IMR-90 (cell line): ENCODE results near the gene MBOAT1. TPM values are rescaled to one million over a fixed set of nuclear protein-coding genes. Genes with fewer than 3 reads are reported as not detected.

Source experiments
- ATAC-seq: fragments of 200-7000 bp; cut with Tn5 transposase; 2 replicates; pipeline ENCODE4 v1.9.1; 2020; ENCODE audit warnings: low read depth, mild to moderate bottlenecking, moderate library complexity
- BruUV-seq: library from RNA; stranded (reverse); fragments of 400-500 nt; replicated peaks from 2 replicates; lab custom pipeline; 2021; lab: Mats Ljungman, UMichigan
- CTCF ChIA-PET: fragments of 300-600 bp; formaldehyde crosslinking; extraction: SDS; loops from one replicate; lab custom pipeline; 2021; ENCODE audit warnings: antibody characterized with exemption; lab: Yijun Ruan, JAX
- POLR2A ChIA-PET: fragments of 300-600 bp; sonication (Branson Sonifier 250); formaldehyde crosslinking; loops from one replicate; lab custom pipeline; 2022; ENCODE audit warnings: antibody characterized with exemption; ENCODE audit not compliant: unreplicated experiment; lab: Charles Lee
- DNase-seq: peaks from one replicate; pipeline ENCODE4 v3.0.0; 2013
- H2AFZ ChIP-seq: replicated peaks from 2 replicates; pipeline ENCODE3; 2013; ENCODE audit warnings: low read length, mild to moderate bottlenecking; ENCODE audit not compliant: poor library complexity
- H2AK5ac ChIP-seq: 2 replicates; pipeline ENCODE4 v1.6.1; 2013; ENCODE audit warnings: low read depth, low read length, inconsistent platforms
- H2AK9ac ChIP-seq: replicated peaks from 2 replicates; pipeline ENCODE3; 2013; ENCODE audit warnings: mild to moderate bottlenecking, low read depth, low read length, moderate library complexity; ENCODE audit not compliant: poor library complexity
- H2BK120ac ChIP-seq: 2 replicates; pipeline ENCODE4 v1.6.1; 2013; ENCODE audit warnings: low read depth, low read length, inconsistent platforms
- H2BK15ac ChIP-seq: 3 replicates; pipeline ENCODE4 v1.6.1; 2013; ENCODE audit warnings: low read depth, low read length, inconsistent platforms
- H2BK20ac ChIP-seq: 2 replicates; pipeline ENCODE4 v1.6.1; 2013; ENCODE audit warnings: low read depth, mild to moderate bottlenecking, inconsistent platforms, low read length, moderate library complexity
- H2BK5ac ChIP-seq: 2 replicates; pipeline ENCODE4 v1.6.1; 2013; ENCODE audit warnings: mild to moderate bottlenecking, low read depth, low read length, inconsistent platforms; ENCODE audit not compliant: poor library complexity, severe bottlenecking
- H3K14ac ChIP-seq: replicated peaks from 2 replicates; pipeline ENCODE4 v1.6.1; 2013; ENCODE audit warnings: low read depth, low read length, inconsistent platforms
- H3K18ac ChIP-seq: 2 replicates; pipeline ENCODE4 v1.6.1; 2013; ENCODE audit warnings: low read depth, low read length, control low read depth
- H3K23ac ChIP-seq: 2 replicates; pipeline ENCODE4 v1.6.1; 2013; ENCODE audit warnings: low read depth, low read length, inconsistent platforms
- H3K27ac ChIP-seq: 2 replicates; pipeline ENCODE4 v1.5.1; 2013; ENCODE audit warnings: mild to moderate bottlenecking, control low read depth, low read length; ENCODE audit not compliant: insufficient read depth
- H3K27me3 ChIP-seq: 2 replicates; pipeline ENCODE4 v1.6.1; 2013; ENCODE audit warnings: low read length; ENCODE audit not compliant: control insufficient read depth, insufficient read depth
- H3K36me3 ChIP-seq: 2 replicates; pipeline ENCODE4 v1.6.1; 2013; ENCODE audit warnings: low read length, mixed read lengths; ENCODE audit not compliant: control insufficient read depth, insufficient read depth
- H3K4ac ChIP-seq: 2 replicates; pipeline ENCODE4 v1.6.1; 2013; ENCODE audit warnings: low read depth, low read length, inconsistent platforms
- H3K4me1 ChIP-seq: 2 replicates; pipeline ENCODE4 v1.6.1; 2013; ENCODE audit warnings: low read length, mixed read lengths; ENCODE audit not compliant: control insufficient read depth, insufficient read depth
- H3K4me2 ChIP-seq: 2 replicates; pipeline ENCODE4 v1.6.1; 2013; ENCODE audit warnings: low read depth, mild to moderate bottlenecking, control low read depth, low read length, moderate library complexity
- H3K4me3 ChIP-seq: 2 replicates; pipeline ENCODE4 v1.5.1; 2013; ENCODE audit warnings: low read depth, mild to moderate bottlenecking, control low read depth, low read length, moderate library complexity; ENCODE audit not compliant: insufficient read depth
- H3K56ac ChIP-seq: 2 replicates; pipeline ENCODE4 v1.6.1; 2013; ENCODE audit warnings: low read length, inconsistent platforms; ENCODE audit not compliant: insufficient read depth; ENCODE audit errors: extremely low read depth
- H3K79me1 ChIP-seq, 2 experiments: 2 replicates each; pipeline ENCODE4 v1.6.1; 2013; ENCODE audit warnings: low read length in 2 of 2, inconsistent platforms in 1 of 2, low read depth in 1 of 2
- H3K9ac ChIP-seq: 2 replicates; pipeline ENCODE4 v1.6.1; 2013; ENCODE audit warnings: low read depth, low read length, control low read depth
- H3K9me1 ChIP-seq: 2 replicates; pipeline ENCODE4 v1.6.1; 2013; ENCODE audit warnings: low read length, inconsistent platforms; ENCODE audit not compliant: insufficient read depth
- H3K9me3 ChIP-seq: 2 replicates; pipeline ENCODE4 v1.6.1; 2013; ENCODE audit warnings: low read length; ENCODE audit not compliant: control insufficient read depth, insufficient read depth
- H4K20me1 ChIP-seq: 2 replicates; pipeline ENCODE4 v1.6.1; 2013; ENCODE audit warnings: low read length, inconsistent platforms; ENCODE audit not compliant: insufficient read depth
- H4K5ac ChIP-seq: 2 replicates; pipeline ENCODE4 v1.6.1; 2013; ENCODE audit warnings: mild to moderate bottlenecking, low read depth, low read length, control low read depth
- H4K8ac ChIP-seq, 2 experiments: 2 replicates each; pipeline ENCODE4 v1.6.1; 2013; ENCODE audit warnings: low read depth in 2 of 2, low read length in 2 of 2, control low read depth in 1 of 2, inconsistent platforms in 1 of 2
- H4K91ac ChIP-seq: 2 replicates; pipeline ENCODE4 v1.6.1; 2013; ENCODE audit warnings: low read depth, low read length, inconsistent platforms; ENCODE audit not compliant: insufficient read depth
- BHLHE40 ChIP-seq: fragments of 150-350 bp; IDR thresholded peaks from 2 replicates; pipeline ENCODE4 v1.6.1; 2016; ENCODE audit warnings: mild to moderate bottlenecking, low read depth, low read length
- CEBPB ChIP-seq: IDR thresholded peaks from 2 replicates; pipeline ENCODE4 v1.6.1; 2012; ENCODE audit warnings: low read depth, low read length, improper control_type of control experiment
- FOS ChIP-seq: fragments of 150-350 bp; IDR thresholded peaks from 2 replicates; pipeline ENCODE4 v1.6.1; 2016; ENCODE audit warnings: low read depth, low read length
- MXI1 ChIP-seq: IDR thresholded peaks from 2 replicates; pipeline ENCODE4 v1.6.1; 2012; ENCODE audit warnings: low read depth, mild to moderate bottlenecking, low read length, moderate library complexity, borderline replicate concordance
- NFE2L2 ChIP-seq: fragments of 150-350 bp; IDR thresholded peaks from 2 replicates; pipeline ENCODE4 v1.6.1; 2016; ENCODE audit warnings: low read depth, mild to moderate bottlenecking, low read length
- POLR2A ChIP-seq: IDR thresholded peaks from 2 replicates; pipeline ENCODE4 v1.6.1; 2012; ENCODE audit warnings: mild to moderate bottlenecking, low read depth, low read length
- RAD21 ChIP-seq: IDR thresholded peaks from 2 replicates; pipeline ENCODE4 v1.6.1; 2012; ENCODE audit warnings: low read length, improper control_type of control experiment
- RFX5 ChIP-seq: IDR thresholded peaks from 2 replicates; pipeline ENCODE4 v1.8.0; 2012; ENCODE audit warnings: low read depth, mild to moderate bottlenecking, low read length, moderate library complexity
- SMC3 ChIP-seq: fragments of 150-350 bp; IDR thresholded peaks from 2 replicates; pipeline ENCODE4 v1.6.1; 2016; ENCODE audit warnings: low read depth, mild to moderate bottlenecking, antibody characterized with exemption, low read length, moderate library complexity
- WGBS, 2 experiments: methylation state at CpG; one replicate each; pipeline versions ENCODE4 v1.1.5 to v1.1.7; 2013; ENCODE audit warnings: missing lambda C conversion rate in 2 of 2; ENCODE audit not compliant: insufficient read length in 1 of 2; ENCODE audit errors: extremely low coverage in 2 of 2; 5-methylcytosine and 5-hydroxymethylcytosine counted together
- dilution Hi-C: fragments of 300-500 bp; cut with HindIII; formaldehyde crosslinking; loops from one replicate; pipeline ENCODE4 v1.14.3; 2018; ENCODE audit warnings: low sequenced_read_pairs; ENCODE audit not compliant: unreplicated experiment
- in situ Hi-C: fragments of 300-500 bp; cut with MboI; formaldehyde crosslinking; loops from 3 replicates; pipeline ENCODE4 v1.14.3; 2019; ENCODE audit warnings: low sequenced_read_pairs, inconsistent platforms, mixed read lengths
- intact Hi-C: fragments of 100-400 bp; cut with micrococcal nuclease; formaldehyde crosslinking; loops from 2 replicates; pipeline ENCODE4 v1.10.0; 2022
- polyA plus RNA-seq, 3 experiments: library from polyadenylated mRNA; depleted of rRNA; stranded (reverse); fragments of >200 nt; gene quantifications; 2 replicates each; pipeline ENCODE4 v1.2.3, GENCODE V29; 2012; ENCODE audit warnings: low replicate concordance in 1 of 3
- total RNA-seq: library from RNA; depleted of rRNA; stranded (reverse); fragments of >200 nt; gene quantifications from 2 replicates; pipeline ENCODE4 v1.2.3, GENCODE V29; 2012
- TF ChIP-seq, protein P1 (sequence below): fragments of 150-350 bp; IDR thresholded peaks from 2 replicates; pipeline ENCODE4 v1.6.1; 2016; ENCODE audit warnings: low read depth, mild to moderate bottlenecking, low read length, moderate library complexity, borderline replicate concordance

MBOAT1 gene
- total and polyA plus RNA-seq, 2 of the 4 experiments (the other 2 are of a cell fraction), result 1.6 to 4.7 TPM

DNA sequence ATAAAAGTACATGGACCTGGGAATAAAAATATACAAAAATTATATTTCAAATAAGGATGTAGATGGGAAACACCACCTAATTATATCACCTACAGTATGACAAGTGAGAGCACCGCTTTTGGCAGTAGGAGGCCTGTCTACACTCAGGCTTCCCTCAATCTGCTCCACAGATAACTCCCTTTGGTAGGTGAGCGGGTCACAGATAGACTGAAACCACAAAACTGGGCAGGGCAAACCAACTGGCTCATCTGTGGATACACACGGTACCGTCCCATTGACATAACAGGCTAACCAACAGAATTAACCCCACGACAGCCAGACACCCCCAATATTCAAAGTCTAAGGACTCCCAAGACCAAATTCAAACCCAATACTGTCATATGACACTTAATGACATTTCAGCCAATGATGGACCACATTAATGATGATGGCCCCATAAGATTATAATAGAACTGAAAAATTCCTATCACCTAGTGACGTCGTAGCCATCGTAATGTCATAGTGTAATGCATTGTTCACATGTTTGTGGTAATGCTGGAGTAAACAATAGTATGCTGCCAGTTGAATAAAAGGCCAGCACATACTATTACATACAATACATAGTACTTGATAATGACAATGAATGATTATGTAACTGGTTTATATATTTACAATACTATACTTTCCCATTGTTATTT, 109.7 kb downstream of the MBOAT1 start:
- H2AK5ac ChIP-seq, result no peak overlapping the region
- H4K20me1 ChIP-seq, result no peaks in the 10 kb centered on the region
- no peak overlapping the region for H3K23ac ChIP-seq
- 100% methylated on average over 1 of the region's 8 CpGs; no CpG with 5 or more reads in 1 of the 2 experiments for WGBS, 2 experiments
- CTCF ChIA-PET, result no interaction called here
- H3K4me3 ChIP-seq, result no peak overlapping the region
- no peak overlapping the region for H2AFZ ChIP-seq
- DNase-seq (no peak), ATAC-seq (no peak)
- no peak overlapping the region for H3K18ac ChIP-seq
- no peaks in the 10 kb centered on the region for H3K36me3 ChIP-seq
- H3K4ac ChIP-seq, result no peak overlapping the region
- no peak overlapping the region for H2AK9ac ChIP-seq
- H3K79me1 ChIP-seq, result no peaks in the 10 kb centered on the region
- in situ Hi-C loops (no loop called here), dilution Hi-C loops (no loop called here), intact Hi-C loops (no loop called here)
- no peaks in the 10 kb centered on the region for H3K4me1 ChIP-seq
- no peak overlapping the region for H4K91ac ChIP-seq
- H3K9me1 ChIP-seq, result no peaks in the 10 kb centered on the region
- no peak overlapping the region for H3K9ac ChIP-seq
- POLR2A ChIA-PET, result no interaction called here
- no peak overlapping the region for H3K4me2 ChIP-seq
- no peak overlapping the region for H4K5ac ChIP-seq
- H2BK5ac ChIP-seq, result no peak overlapping the region
- no peak overlapping the region for H2BK120ac ChIP-seq
- no peak overlapping the region for H2BK15ac ChIP-seq
- no peak overlapping the region for H3K56ac ChIP-seq
- H3K27ac ChIP-seq, result no peak overlapping the region
- no peaks in the 10 kb centered on the region for H3K27me3 ChIP-seq
- H4K8ac ChIP-seq, result no peak overlapping the region
- TF ChIP-seq MXI1, result no peak
- TF ChIP-seq, protein P1, sequence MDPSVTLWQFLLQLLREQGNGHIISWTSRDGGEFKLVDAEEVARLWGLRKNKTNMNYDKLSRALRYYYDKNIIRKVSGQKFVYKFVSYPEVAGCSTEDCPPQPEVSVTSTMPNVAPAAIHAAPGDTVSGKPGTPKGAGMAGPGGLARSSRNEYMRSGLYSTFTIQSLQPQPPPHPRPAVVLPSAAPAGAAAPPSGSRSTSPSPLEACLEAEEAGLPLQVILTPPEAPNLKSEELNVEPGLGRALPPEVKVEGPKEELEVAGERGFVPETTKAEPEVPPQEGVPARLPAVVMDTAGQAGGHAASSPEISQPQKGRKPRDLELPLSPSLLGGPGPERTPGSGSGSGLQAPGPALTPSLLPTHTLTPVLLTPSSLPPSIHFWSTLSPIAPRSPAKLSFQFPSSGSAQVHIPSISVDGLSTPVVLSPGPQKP, result no peak
- no peak for TF ChIP-seq BHLHE40
- TF ChIP-seq RAD21, result no peak
- no peak for TF ChIP-seq RFX5
- no peak for TF ChIP-seq FOS
- TF ChIP-seq POLR2A, result no peak
- no peak for TF ChIP-seq SMC3
- no peak for TF ChIP-seq CEBPB
- no peak for TF ChIP-seq NFE2L2
- no peak overlapping the region for H2BK20ac ChIP-seq
- no peaks in the 10 kb centered on the region for H3K9me3 ChIP-seq
- no TSS peak for BruUV-seq
- H3K14ac ChIP-seq, result no peak overlapping the region
